Uterus (tissue), 2 donors: ENCODE measurements around the gene TANK.

Experiments
- CTCF ChIP-seq, 4 experiments: fragments of 200-600 bp in 2 of 4; fragments of 450-650 bp in 2 of 4; sonication (generic) in 2 of 4; IDR thresholded peaks; one replicate each; pipeline ENCODE4 v1.5.1; 2016 to 2019; ENCODE audit warnings: antibody characterized with exemption in 4 of 4, mild to moderate bottlenecking in 2 of 4, moderate library complexity in 1 of 4
- POLR2A ChIP-seq, 2 donors: fragments of 450-650 bp; IDR thresholded peaks; one replicate each; pipeline ENCODE4 v1.6.1; 2016; ENCODE audit warnings: antibody characterized with exemption in 2 of 2, mild to moderate bottlenecking in 1 of 2, moderate library complexity in 1 of 2

GRCh38 chr2:161237392-161238264 lies 77.4 kb downstream of the TANK start:
- no peak for TF ChIP-seq POLR2A (IDR thresholded peaks at IDR 0.05)
- no peak for TF ChIP-seq CTCF (IDR thresholded peaks at IDR 0.05)
